Measurements from ENCODE around the gene HTRA3.
"Not testable (repeated sequence)": the region's sequence is repeated elsewhere in the genome, so short reads cannot be mapped to it uniquely, and the experiment has no call there.

HTRA3 gene

DNA sequence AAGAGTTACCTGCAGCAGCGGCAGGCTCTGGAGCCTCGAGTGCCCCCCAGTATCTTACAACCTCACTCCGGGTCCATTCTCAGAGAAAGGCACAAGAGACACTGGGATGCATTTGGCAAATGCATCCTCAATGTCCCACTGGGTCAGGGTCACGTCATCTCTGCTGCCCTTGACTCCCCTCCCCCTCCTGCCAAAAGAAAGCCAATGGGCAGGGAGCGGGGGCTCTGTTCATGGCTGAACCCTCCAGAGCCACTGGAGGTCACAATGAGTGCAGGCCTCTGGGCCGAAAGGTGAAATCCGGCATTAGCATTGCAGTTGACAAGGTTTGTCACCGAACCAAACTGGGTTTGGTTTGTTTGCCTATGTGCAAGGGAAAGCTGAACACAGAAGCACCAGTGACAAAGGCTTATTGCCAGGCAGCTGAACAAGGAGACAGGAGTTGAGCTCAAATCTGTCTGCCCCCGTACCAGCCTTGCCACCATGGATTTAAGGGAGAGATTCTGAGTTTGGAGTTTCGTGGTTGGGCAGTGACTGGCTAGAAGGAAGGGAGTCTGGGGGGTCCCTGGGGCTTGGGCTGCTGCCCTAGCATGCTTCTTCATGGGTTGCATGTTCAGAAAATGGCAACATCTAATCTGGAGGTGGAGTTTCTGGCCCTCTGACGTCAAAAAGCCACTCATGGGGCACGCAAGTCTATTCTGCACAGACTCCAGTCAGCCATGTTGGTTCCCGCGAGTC, 64.3 kb downstream of the HTRA3 start:
- TF ChIP-seq ZNF274 (IDR thresholded peaks at IDR 0.05; ENCODE audit: low read depth, low read length): no peak

DNA sequence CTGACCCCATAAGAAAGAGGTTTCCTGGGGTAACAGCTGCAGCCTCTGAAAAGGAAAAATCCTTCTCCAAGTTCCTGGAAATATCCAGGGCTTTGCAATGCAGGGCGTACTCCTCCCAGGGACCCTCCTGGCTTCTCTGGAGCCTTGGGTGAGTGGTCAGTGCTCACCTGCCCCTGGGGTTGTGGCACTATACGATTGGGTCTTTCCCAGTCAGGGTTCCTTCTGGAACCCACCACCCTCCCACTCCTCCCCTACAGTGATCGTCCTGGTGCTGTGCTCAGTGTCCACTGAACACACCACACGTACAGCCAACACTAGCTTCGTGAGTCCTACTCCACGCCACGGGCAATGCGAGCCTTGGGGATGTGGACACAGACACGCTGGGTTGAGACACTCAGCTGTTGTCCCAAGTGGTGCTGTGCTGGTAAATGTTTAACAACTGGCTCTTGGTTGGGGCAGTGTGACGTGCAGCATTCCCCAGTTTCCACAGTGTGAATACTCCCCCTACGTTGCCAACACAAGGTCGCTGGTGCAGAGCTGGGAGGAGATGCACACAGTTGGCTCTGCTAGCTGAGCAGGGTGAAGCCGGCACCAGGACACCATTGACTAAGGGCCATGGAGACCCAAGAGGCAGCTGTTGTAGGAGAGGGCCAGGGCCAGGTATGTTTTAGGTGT, 65.4 kb downstream of the HTRA3 start:
- no peak for TF ChIP-seq ZNF274 (IDR thresholded peaks at IDR 0.05; ENCODE audit: low read depth, low read length)
- no peak overlapping the region for H3K4me3 ChIP-seq (ENCODE audit: low read length)

More for the DNA sequence above, 64.3 kb downstream of the HTRA3 start:
- H3K4me3 ChIP-seq (ENCODE audit: low read length): no peak overlapping the region

DNA sequence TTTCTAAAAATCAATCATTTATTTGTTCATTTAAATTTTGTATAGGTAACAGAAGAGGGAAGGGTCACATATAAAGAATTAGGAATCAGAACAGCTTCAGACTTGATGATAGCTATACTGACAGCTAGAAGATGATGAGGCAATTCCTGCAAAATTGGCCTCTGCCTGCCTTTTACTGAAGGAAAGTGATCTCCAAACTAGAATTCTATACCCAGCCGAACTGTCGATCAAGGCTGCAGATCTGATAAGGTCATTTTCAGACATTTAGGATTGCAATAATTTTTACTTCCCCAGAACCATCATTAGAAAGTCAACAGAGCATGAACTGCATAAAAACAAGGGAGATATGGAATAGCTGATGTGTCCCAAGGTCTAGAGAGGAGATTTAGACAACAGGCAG, 66.3 kb downstream of the HTRA3 start:
- no peak for TF ChIP-seq ZNF274 (IDR thresholded peaks at IDR 0.05; ENCODE audit: low read depth, low read length)
- H3K4me3 ChIP-seq (ENCODE audit: low read length): no peak overlapping the region

- no peak overlapping the region for H3K4me3 ChIP-seq (ENCODE audit: low read length)
- TF ChIP-seq ZNF274 (IDR thresholded peaks at IDR 0.05; ENCODE audit: low read depth, low read length): no peak
Measured at GRCh38 chr4:8336412-8337075, 67.0 kb downstream of the HTRA3 start.

DNA sequence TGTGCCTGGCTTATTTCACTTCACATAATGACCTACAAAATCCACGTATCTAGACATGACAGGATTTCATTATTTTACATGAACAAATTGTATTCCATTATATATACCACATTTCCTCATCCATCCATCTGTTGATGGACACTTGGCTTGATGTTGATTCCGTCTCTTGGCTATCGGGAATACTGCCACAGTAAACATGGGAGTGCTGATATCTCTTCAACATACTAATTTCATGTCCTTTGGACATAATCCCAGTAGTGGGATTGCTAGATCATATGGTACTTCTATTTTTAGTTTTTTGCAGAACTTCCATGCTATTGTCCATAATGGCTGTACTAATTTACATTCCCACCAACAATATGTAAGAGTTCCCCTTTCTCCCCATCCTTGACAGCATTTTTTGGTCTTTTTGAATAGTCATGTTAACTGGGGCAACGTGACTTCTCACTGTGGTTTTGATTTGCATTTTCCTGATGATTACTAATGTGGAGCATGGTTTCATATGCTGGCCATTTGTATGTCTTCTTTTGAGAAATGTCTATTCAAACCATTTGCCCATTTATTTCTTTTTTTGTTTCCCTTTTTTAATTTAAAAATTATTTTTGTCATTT, 68.9 kb downstream of the HTRA3 start:
- no peak for TF ChIP-seq ZNF274 (IDR thresholded peaks at IDR 0.05; ENCODE audit: low read depth, low read length)
- H3K4me3 ChIP-seq (ENCODE audit: low read length): no peak overlapping the region

DNA sequence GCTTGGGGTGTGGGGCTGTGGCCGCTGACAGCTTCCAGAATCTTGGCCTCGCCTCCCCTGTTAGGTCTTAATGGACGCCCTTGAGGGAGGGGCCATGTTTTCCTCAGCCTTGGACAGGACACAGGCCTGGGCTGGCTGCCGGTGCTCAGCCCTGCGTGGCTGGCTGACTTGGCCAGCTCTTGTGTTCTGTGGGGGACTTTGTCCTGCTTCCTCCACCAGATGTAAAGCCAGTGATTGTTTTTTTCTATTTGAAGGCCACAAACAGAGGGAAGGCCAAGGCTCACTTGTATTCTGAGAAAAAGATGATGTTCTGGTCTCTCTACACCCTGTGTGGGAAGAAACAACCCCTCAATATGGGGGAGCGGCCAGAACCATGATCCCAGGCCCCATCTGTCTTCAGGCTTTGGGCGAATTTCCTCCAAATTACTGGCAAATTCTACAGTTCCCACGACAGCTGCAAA, 71.3 kb downstream of the HTRA3 start:
- no peak for TF ChIP-seq ZNF274 (IDR thresholded peaks at IDR 0.05; ENCODE audit: low read depth, low read length)

GRCh38 chr4:8341281-8341680, 71.7 kb downstream of the HTRA3 start:
- H3K4me3 ChIP-seq (ENCODE audit: low read length): not testable (repeated sequence)

More for the DNA sequence above, 71.3 kb downstream of the HTRA3 start:
- no peak overlapping the region for H3K4me3 ChIP-seq (ENCODE audit: low read length)

DNA sequence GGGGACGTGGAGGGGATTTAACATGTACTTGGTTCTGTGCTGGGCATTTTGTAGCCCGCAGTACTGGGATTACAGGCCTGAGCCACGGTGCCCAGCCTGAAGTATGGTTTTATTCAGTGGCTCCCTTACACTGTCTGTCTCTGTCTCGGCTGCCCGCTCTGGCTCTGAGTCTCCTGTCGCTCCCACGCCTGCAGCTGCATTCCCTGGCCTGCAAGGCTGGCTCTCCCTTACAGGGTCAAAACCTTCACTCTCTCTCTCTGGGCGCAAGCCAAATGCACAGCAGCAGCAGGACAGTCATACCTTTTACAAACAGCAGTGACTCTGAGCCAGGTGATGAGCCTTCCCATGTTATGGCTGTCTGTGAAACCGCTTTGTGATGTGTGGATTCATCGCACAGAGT, 72.1 kb downstream of the HTRA3 start:
- TF ChIP-seq ZNF274 (IDR thresholded peaks at IDR 0.05; ENCODE audit: low read depth, low read length): no peak
- no peak overlapping the region for H3K4me3 ChIP-seq (ENCODE audit: low read length)

DNA sequence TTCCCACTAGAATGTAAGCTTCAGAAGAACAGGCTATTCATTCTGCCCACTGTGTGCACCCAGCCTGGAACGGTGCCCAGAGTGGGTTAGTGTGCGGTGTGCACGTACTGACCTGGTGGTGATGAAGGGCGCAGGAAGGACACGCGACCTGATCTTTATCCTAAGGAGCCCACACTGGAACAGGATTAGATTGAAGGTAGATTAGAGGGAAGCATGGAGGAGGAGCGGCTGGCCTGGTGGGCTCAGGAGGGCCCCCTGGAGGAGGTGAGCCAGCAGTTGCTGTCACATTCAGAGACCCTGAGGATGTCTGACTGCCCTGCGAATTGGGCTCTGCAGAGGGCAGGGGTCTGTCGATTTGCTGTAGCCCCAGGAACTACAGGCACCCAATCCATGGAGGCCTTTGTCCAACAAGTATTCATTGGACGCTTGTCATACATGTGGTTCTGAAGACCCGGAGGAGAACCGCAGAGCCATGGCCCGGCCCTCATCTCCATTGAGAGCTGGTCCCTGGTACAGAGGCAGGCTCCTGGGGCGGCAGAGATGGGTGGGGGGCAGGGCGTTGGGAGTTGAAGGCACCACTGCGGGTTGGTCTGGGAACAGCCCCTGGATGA, 73.2 kb downstream of the HTRA3 start:
- H3K4me3 ChIP-seq (ENCODE audit: low read length): no peak overlapping the region
- TF ChIP-seq ZNF274 (IDR thresholded peaks at IDR 0.05; ENCODE audit: low read depth, low read length): no peak

GRCh38 chr4:8343262-8343966, 73.9 kb downstream of the HTRA3 start:
- no peak overlapping the region for H3K4me3 ChIP-seq (ENCODE audit: low read length)
- no peak for TF ChIP-seq ZNF274 (IDR thresholded peaks at IDR 0.05; ENCODE audit: low read depth, low read length)

GRCh38 chr4:8343967-8344331, 74.4 kb downstream of the HTRA3 start:
- TF ChIP-seq ZNF274 (IDR thresholded peaks at IDR 0.05; ENCODE audit: low read depth, low read length): no peak
- no peak overlapping the region for H3K4me3 ChIP-seq (ENCODE audit: low read length)

DNA sequence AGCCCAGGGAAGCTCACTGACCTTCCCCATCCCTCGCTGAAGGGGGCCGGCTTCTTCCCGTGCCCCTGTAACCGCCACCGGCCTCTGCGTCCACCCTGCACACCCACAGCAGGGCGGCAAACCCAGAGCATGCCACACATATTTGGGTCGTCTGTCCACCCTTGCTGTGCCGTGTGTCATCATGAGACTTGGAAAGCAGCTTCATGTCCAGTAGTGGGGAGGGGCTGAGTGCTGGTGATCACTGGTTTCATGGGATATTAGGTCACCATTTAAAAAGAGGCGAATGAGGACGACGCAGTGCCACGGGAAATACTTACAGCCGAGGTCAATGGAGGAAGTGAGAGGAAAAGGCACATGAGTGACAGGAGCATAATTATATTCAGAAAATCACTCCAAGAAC, 74.8 kb downstream of the HTRA3 start:
- TF ChIP-seq ZNF274 (IDR thresholded peaks at IDR 0.05; ENCODE audit: low read depth, low read length): no peak
- no peak overlapping the region for H3K4me3 ChIP-seq (ENCODE audit: low read length)

DNA sequence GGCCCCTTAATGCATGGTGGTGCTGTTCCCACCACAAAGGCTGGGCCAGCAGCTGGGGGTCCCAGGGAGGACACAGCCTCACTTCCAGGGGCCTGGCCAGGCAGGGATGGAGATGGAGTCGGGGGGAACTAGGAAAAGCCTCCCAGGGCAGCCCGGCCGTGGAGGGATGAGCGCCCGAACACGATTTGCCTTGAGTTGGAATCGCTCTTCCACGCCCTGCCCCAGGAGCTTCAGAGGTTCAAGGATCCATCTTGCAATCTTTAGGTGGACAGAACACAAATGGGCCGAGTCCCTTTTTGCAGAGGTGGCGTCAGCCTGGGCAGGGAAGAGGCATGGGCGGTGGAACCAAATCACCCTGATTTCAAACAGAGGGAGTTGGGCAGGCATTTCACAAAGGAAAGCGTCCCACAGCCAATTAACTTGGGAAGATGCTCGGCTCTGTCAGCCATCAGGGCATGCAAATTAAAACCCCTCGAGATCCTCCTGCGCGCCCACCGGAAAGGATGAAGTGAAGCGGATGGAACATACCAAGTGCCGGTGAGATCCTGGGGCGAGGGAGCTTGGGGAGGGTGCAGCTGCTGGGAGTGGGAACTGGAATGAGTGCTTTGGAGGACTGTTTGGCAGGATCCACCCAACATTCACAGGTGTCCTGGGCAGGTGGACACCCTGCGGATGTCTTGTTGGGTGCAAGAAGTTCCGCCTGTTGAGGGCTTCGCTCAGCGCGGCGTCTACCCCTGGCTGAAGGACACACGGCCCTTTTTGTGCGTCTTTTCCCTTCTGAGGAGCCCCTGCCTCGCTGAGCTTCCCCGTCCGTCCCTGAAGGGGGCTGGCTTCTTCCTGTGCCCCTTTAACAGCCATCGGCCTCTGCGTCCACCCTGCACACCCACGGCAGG, 75.7 kb downstream of the HTRA3 start:
- TF ChIP-seq ZNF274 (IDR thresholded peaks at IDR 0.05; ENCODE audit: low read depth, low read length): no peak

More for the DNA sequence above, 75.7 kb downstream of the HTRA3 start:
- no peak overlapping the region for H3K4me3 ChIP-seq (ENCODE audit: low read length)
